GM13976 (cell line): Measurements from ENCODE around the gene RPRD1A.

Experiments
- DNase-seq: peaks from one replicate; pipeline ENCODE4 v3.0.0; 2012; ENCODE audit warnings: low spot score
- CTCF ChIP-seq: IDR thresholded peaks from 2 replicates; pipeline ENCODE4 v1.5.1; 2012; ENCODE audit warnings: borderline replicate concordance, mild to moderate bottlenecking; ENCODE audit not compliant: insufficient read depth; ENCODE audit errors: extremely low read depth, missing control alignments, control extremely low read depth
- in situ Hi-C: fragments of 300-500 bp; cut with MboI; formaldehyde crosslinking; loops from one replicate; pipeline ENCODE4 v1.12.0; 2022; ENCODE audit warnings: low sequenced_read_pairs, mixed read lengths, inconsistent platforms; ENCODE audit not compliant: unreplicated experiment

Gene RPRD1A

GRCh38 chr18:36108196-36108595 is 40.8 kb upstream of the RPRD1A start:
- no peak for TF ChIP-seq CTCF
- DNase-seq, result no peak
- in situ Hi-C loops, result no loop called here

GRCh38 chr18:36107477-36107876 is 40.1 kb upstream of the RPRD1A start:
- TF ChIP-seq CTCF, result no peak
- DNase-seq, result no peak
- in situ Hi-C loops, result no loop called here

GRCh38 chr18:36104749-36105148 is 37.4 kb upstream of the RPRD1A start:
- no peak for TF ChIP-seq CTCF
- no peak for DNase-seq
- in situ Hi-C loops, result no loop called here

GRCh38 chr18:36101943-36102342 is 34.6 kb upstream of the RPRD1A start:
- in situ Hi-C loops, result no loop called here
- no peak for DNase-seq
- no peak for TF ChIP-seq CTCF

- TF ChIP-seq CTCF, result no peak
Measured at GRCh38 chr18:36099311-36099710, 32.0 kb upstream of the RPRD1A start.

GRCh38 chr18:36096955-36097354 is 29.6 kb upstream of the RPRD1A start:
- no peak for DNase-seq
- no peak for TF ChIP-seq CTCF
- in situ Hi-C loops, result loop anchor here (25.0 kb wide), 1 partner anchor 715 kb away; no protein-coding TSS in a partner anchor

More at GRCh38 chr18:36099311-36099710, 32.0 kb upstream of the RPRD1A start:
- in situ Hi-C loops, result loop anchor here (25.0 kb wide), 1 partner anchor 713 kb away; no protein-coding TSS in a partner anchor
- no peak for DNase-seq

- TF ChIP-seq CTCF, result no peak
- in situ Hi-C loops, result loop anchor here (25.0 kb wide), 1 partner anchor 716 kb away; no protein-coding TSS in a partner anchor
- peak; percentile 46 for DNase-seq
Measured at GRCh38 chr18:36095936-36096519, 28.7 kb upstream of the RPRD1A start.
